HTERT RPE-1 (cell line): Measurements from ENCODE around the gene SPATA21.

Experiments used
- in situ Hi-C: fragments of 300-500 bp; cut with MboI; formaldehyde crosslinking; loops from 4 replicates; pipeline ENCODE4 v1.14.3; 2020; ENCODE audit warnings: low sequenced_read_pairs

The SPATA21 gene

DNA sequence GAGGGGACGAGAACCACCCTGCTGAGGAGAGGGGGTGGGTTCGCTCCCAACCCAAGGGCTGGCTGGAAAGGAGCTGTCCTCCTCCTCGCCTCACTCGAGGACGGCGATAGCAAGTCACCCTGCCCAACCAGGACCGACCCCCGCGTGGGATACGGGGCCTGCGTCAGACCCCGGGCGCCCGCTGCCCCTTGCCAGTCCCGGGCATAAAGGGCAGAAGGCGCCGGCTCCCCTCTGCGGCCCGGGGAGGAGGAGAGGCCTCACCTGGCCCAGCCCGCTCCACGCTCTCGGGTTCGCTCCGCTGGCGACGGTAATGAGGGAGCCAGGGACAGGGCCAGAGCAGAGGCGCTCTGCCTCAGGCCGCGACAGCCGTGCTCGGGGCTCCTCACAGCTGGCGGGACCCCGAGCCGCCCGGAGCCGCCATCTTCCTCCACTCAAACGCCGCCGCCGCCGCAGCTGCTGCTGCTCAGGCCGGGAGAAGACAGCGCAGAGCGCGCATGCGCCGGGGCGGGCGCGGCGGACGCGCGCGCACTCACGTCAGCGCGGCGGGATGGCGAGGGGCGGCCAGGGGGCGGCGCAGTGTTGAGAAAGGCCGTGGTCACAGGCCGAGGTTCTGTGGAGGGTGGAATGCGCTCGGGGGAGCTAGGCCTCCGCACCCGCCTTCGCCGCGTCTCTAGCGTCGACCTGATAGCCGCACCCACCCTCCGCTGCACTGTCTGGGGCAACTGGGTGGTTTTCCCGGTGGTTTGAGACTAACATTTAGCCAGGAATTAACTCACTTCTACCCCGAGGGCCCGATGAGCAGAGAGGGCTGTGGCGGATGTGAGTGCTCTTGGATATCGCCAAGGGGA lies 85.0 kb downstream of the SPATA21 start, which contains the start of gene FBXO42:
Gene FBXO42, minus strand, starts transcription at position 487 of the 848 bp plus-strand sequence. CDS start 37,062 bp downstream, outside the sequence.
- in situ Hi-C loops = no loop called here

GRCh38 chr1:16351456-16351993 lies 85.7 kb downstream of the SPATA21 start:
- in situ Hi-C loops = no loop called here

GRCh38 chr1:16349847-16350406 lies 87.3 kb downstream of the SPATA21 start:
- in situ Hi-C loops = no loop called here
